B cell (primary cell): ENCODE measurements around the gene NEUROD2. TPM values are rescaled to one million over a fixed set of nuclear protein-coding genes. Genes with fewer than 3 reads are reported as not detected.

ENCODE experiments used
- ATAC-seq: fragments of 200-7000 bp; cut with Tn5 transposase; one replicate; pipeline ENCODE4 v1.10.0; 2021; ENCODE audit warnings: low read depth, mild to moderate bottlenecking, moderate number of reproducible peaks, moderate library complexity
- CTCF ChIA-PET: fragments of 350-600 bp; sonication (Branson Sonifier 250); formaldehyde crosslinking; loops from one replicate; lab custom pipeline; 2021; ENCODE audit warnings: antibody characterized with exemption, inconsistent platforms; lab: Charles Lee
- POLR2A ChIA-PET: fragments of 350-600 bp; sonication (Branson Sonifier 250); formaldehyde crosslinking; loops from one replicate; lab custom pipeline; 2021; ENCODE audit warnings: antibody characterized with exemption; lab: Charles Lee
- DNase-seq: peaks from one replicate; pipeline ENCODE4 v3.0.0; 2013
- H2AFZ ChIP-seq: 2 replicates; pipeline ENCODE4 v1.6.1; 2012; ENCODE audit warnings: mild to moderate bottlenecking, low read depth, low read length; ENCODE audit not compliant: insufficient read depth, poor library complexity, severe bottlenecking
- H3K27ac ChIP-seq, 2 donors: 1 replicate in 1 of 2; 2 replicates in 1 of 2; pipeline ENCODE4 v1.5.1; 2012 to 2013; ENCODE audit warnings: low read length in 2 of 2, mild to moderate bottlenecking in 2 of 2, moderate library complexity in 1 of 2
- H3K27me3 ChIP-seq, 4 experiments: fragments of 200-600 bp in 1 of 4; sonication (generic) in 1 of 4; replicated peaks in 1 of 4; 1 replicate in 2 of 4; 2 replicates in 2 of 4; pipeline versions ENCODE4 v1.6.1 to v1.7.0; 2013 to 2016; ENCODE audit warnings: low read length in 3 of 4, mild to moderate bottlenecking in 2 of 4, mixed read lengths in 1 of 4, moderate library complexity in 1 of 4; ENCODE audit not compliant: insufficient read depth in 4 of 4, control insufficient read depth in 3 of 4; ENCODE audit errors: control extremely low read depth in 1 of 4
- H3K36me3 ChIP-seq, 2 experiments: replicated peaks in 1 of 2; 1 replicate in 1 of 2; 2 replicates in 1 of 2; pipeline versions ENCODE4 v1.6.1 to v1.7.1; 2013; ENCODE audit warnings: low read length in 1 of 2; ENCODE audit not compliant: insufficient read depth in 2 of 2, control insufficient read depth in 1 of 2; ENCODE audit errors: control extremely low read depth in 1 of 2, extremely low read depth in 1 of 2
- H3K4me1 ChIP-seq, 2 donors: fragments of 200-600 bp in 1 of 2; sonication (generic) in 1 of 2; 1 replicate in 1 of 2; 2 replicates in 1 of 2; pipeline versions ENCODE4 v1.5.1 to v1.6.1; 2013 to 2017; ENCODE audit warnings: low read length in 2 of 2; ENCODE audit not compliant: control insufficient read depth in 2 of 2, insufficient read depth in 2 of 2
- H3K4me2 ChIP-seq: replicated peaks from 2 replicates; pipeline ENCODE3; 2012; ENCODE audit warnings: mild to moderate bottlenecking, low read depth, low read length; ENCODE audit not compliant: poor library complexity, severe bottlenecking
- H3K4me3 ChIP-seq, 5 experiments: fragments of 200-600 bp in 1 of 5; sonication (generic) in 1 of 5; 1 replicate in 3 of 5; 2 replicates in 2 of 5; pipeline versions ENCODE4 v1.5.1 to v1.7.0; 2011 to 2016; ENCODE audit warnings: low read length in 4 of 5, mild to moderate bottlenecking in 4 of 5, low read depth in 2 of 5, control low read depth in 1 of 5, moderate library complexity in 1 of 5; ENCODE audit not compliant: insufficient read depth in 1 of 5; ENCODE audit errors: control extremely low read depth in 1 of 5, extremely low read depth in 1 of 5
- H3K79me2 ChIP-seq: fragments of 200-600 bp; sonication (generic); one replicate; pipeline ENCODE4 v1.6.0; 2016; ENCODE audit warnings: low read length; ENCODE audit not compliant: control insufficient read depth, insufficient read depth
- H3K9ac ChIP-seq: fragments of 200-600 bp; sonication (generic); 2 replicates; pipeline ENCODE4 v1.6.1; 2017; ENCODE audit warnings: mild to moderate bottlenecking, low read length, moderate library complexity
- H3K9me3 ChIP-seq, 3 donors: one replicate each; pipeline versions ENCODE4 v1.6.1 to v1.7.1; 2013; ENCODE audit warnings: low read length in 2 of 3; ENCODE audit not compliant: control insufficient read depth in 2 of 3, insufficient read depth in 1 of 3; ENCODE audit errors: control extremely low read depth in 1 of 3
- H4K20me1 ChIP-seq: 2 replicates; pipeline ENCODE4 v1.6.0; 2012; ENCODE audit warnings: mild to moderate bottlenecking, low read length; ENCODE audit not compliant: insufficient read depth, control insufficient read depth, poor library complexity, severe bottlenecking
- H3K27ac Mint-ChIP-seq: one replicate; pipeline ENCODE4 v1.8.0; 2021; ENCODE audit warnings: mixed read lengths
- H3K27me3 Mint-ChIP-seq: one replicate; pipeline ENCODE4 v1.8.0; 2021; ENCODE audit warnings: mixed read lengths
- H3K4me1 Mint-ChIP-seq: one replicate; pipeline ENCODE4 v1.8.0; 2021; ENCODE audit warnings: mixed read lengths
- H3K4me3 Mint-ChIP-seq: one replicate; pipeline ENCODE4 v1.8.0; 2021; ENCODE audit warnings: mixed read lengths
- H3K9me3 Mint-ChIP-seq: one replicate; pipeline ENCODE4 v1.8.0; 2022; ENCODE audit warnings: mixed read lengths; ENCODE audit not compliant: insufficient read depth
- CTCF ChIP-seq: fragments of 200-600 bp; IDR thresholded peaks from one replicate; pipeline ENCODE4 v1.8.0; 2022; ENCODE audit warnings: antibody characterized with exemption, mild to moderate bottlenecking
- EZH2 ChIP-seq: IDR thresholded peaks from 2 replicates; pipeline ENCODE4 v1.6.1; 2012; ENCODE audit warnings: borderline replicate concordance, low read depth, mild to moderate bottlenecking, moderate library complexity, low read length; ENCODE audit not compliant: insufficient read depth, poor library complexity, severe bottlenecking
- WGBS: methylation state at CpG from one replicate; pipeline ENCODE4 v1.1.5; 2013; ENCODE audit warnings: missing lambda C conversion rate; ENCODE audit not compliant: insufficient coverage; 5-methylcytosine and 5-hydroxymethylcytosine counted together
- intact Hi-C: fragments of 100-400 bp; cut with micrococcal nuclease; formaldehyde crosslinking; loops from one replicate; pipeline ENCODE4 v1.10.0; 2022
- polyA plus RNA-seq: library from polyadenylated mRNA; depleted of rRNA; stranded (reverse); fragments of >200 nt; gene quantifications from 2 replicates; pipeline ENCODE4 v1.2.3, GENCODE V29; 2012
- total RNA-seq, 2 donors: library from RNA; stranded (reverse); fragments of 120-200 nt in 1 of 2; gene quantifications; 1 replicate in 1 of 2; 2 replicates in 1 of 2; pipeline versions ENCODE4 v1.2.3 to v1.2.4, GENCODE V29; 2013 to 2022

NEUROD2 gene
- total and polyA plus RNA-seq, 2 donors (not counting 1 experiment from before 2014, with no cell fraction given) = 0.04 TPM; not detected in 1

GRCh38 chr17:39634384-39634871, 26.7 kb upstream of the NEUROD2 start:
- TF ChIP-seq CTCF (peak; percentile 93), EZH2 (no peak)
- Mint-ChIP-seq H3K27me3 (peaks cover 13% of the 10 kb centered on the region), H3K4me1 (peaks cover 40% of the 10 kb centered on the region), H3K27ac (peak overlapping the region; percentile 15), H3K4me3 (no peak overlapping the region), H3K9me3 (no peaks in the 10 kb centered on the region)
- H4K20me1 ChIP-seq = peaks cover 14% of the 10 kb centered on the region
- ChIA-PET CTCF (interaction anchor here (0.9 to 6.6 kb wide), 25 partner anchors 8 to 238 kb away, joined by 3 to 143 read pairs (median 5); partner anchors contain the start of genes MIEN1, PGAP3 and PNMT), POLR2A (interaction anchor here (1.8 kb wide), 1 partner anchor 11 kb away, joined by 3 read pairs; no protein-coding TSS in a partner anchor)
- H3K9ac ChIP-seq = no peak overlapping the region
- H3K27ac ChIP-seq = no peak overlapping the region
- H3K4me3 ChIP-seq = no peak overlapping the region
- peak; percentile 69 for DNase-seq
- H3K36me3 ChIP-seq = no peaks in the 10 kb centered on the region
- peaks cover 54% of the 10 kb centered on the region for H3K79me2 ChIP-seq
- peaks cover 28 to 40% of the 10 kb centered on the region in 2 donors for H3K4me1 ChIP-seq
- intact Hi-C loops = no loop called here
- H3K4me2 ChIP-seq = no peak overlapping the region
- H2AFZ ChIP-seq = no peak overlapping the region
- H3K27me3 ChIP-seq = peaks cover 0 to 15% (median 0%) of the 10 kb centered on the region in 4 experiments
- no peaks in the 10 kb centered on the region for H3K9me3 ChIP-seq
- no peak for ATAC-seq
- 100% methylated on average over 1 of the region's 2 CpGs for WGBS

GRCh38 chr17:39633570-39634183, 26.0 kb upstream of the NEUROD2 start:
- no peaks in the 10 kb centered on the region for H3K9me3 Mint-ChIP-seq
- Histone ChIP-seq H3K4me2 (no peak overlapping the region), H3K36me3 (no peaks in the 10 kb centered on the region), H3K9ac (no peak overlapping the region), H3K79me2 (peaks cover 47% of the 10 kb centered on the region), H3K27ac (no peak overlapping the region), H3K4me3 (no peak overlapping the region), H4K20me1 (peaks cover 8% of the 10 kb centered on the region), H2AFZ (no peak overlapping the region), H3K4me1 (peaks cover 22 to 32% of the 10 kb centered on the region in 2 donors), H3K27me3 (peaks cover 0 to 22% (median 0%) of the 10 kb centered on the region in 4 experiments), H3K9me3 (no peaks in the 10 kb centered on the region)
- no peak overlapping the region for H3K27ac Mint-ChIP-seq
- ChIA-PET CTCF (interaction anchor here (0.6 to 6.6 kb wide), 20 partner anchors 9 to 321 kb away, joined by 3 to 143 read pairs (median 4); partner anchors contain the start of genes MIEN1 and PNMT), POLR2A (no interaction called here)
- TF ChIP-seq CTCF (no peak), EZH2 (no peak)
- DNase-seq (no peak), ATAC-seq (no peak)
- intact Hi-C loops = no loop called here
- H3K27me3 Mint-ChIP-seq = peaks cover 15% of the 10 kb centered on the region
- H3K4me1 Mint-ChIP-seq = peaks cover 35% of the 10 kb centered on the region
- no peak overlapping the region for H3K4me3 Mint-ChIP-seq
- 76% methylated on average over 6 of the region's 8 CpGs for WGBS
